Keratinocyte (primary cell): ENCODE data around the gene SLC17A5. TPM values are rescaled to one million over a fixed set of nuclear protein-coding genes. Genes with fewer than 3 reads are reported as not detected.

Experiments
- DNase-seq: peaks from one replicate; pipeline ENCODE4 v3.0.0-alpha.2; 2011; ENCODE audit warnings: low read depth, missing footprints, low spot score
- FAIRE-seq: peaks from 2 replicates; lab custom pipeline; 2011; peaks lifted over from hg19 to GRCh38; lab: Jason Lieb, UNC
- H2AFZ ChIP-seq: 2 replicates; pipeline ENCODE4 v1.6.0; 2012; ENCODE audit warnings: low read length, control low read depth, inconsistent platforms; ENCODE audit not compliant: control insufficient read depth
- H3K27ac ChIP-seq: 2 replicates; pipeline ENCODE4 v1.5.1; 2011; ENCODE audit warnings: low read length; ENCODE audit not compliant: control insufficient read depth, insufficient read depth
- H3K27me3 ChIP-seq: 3 replicates; pipeline ENCODE4 v1.6.0; 2011; ENCODE audit warnings: low read length; ENCODE audit not compliant: control insufficient read depth, insufficient read depth; ENCODE audit errors: extremely low read depth
- H3K36me3 ChIP-seq, 2 experiments: 2 replicates in 1 of 2; 3 replicates in 1 of 2; pipeline ENCODE4 v1.5.1; 2011; ENCODE audit warnings: low read length in 2 of 2, mild to moderate bottlenecking in 1 of 2; ENCODE audit not compliant: control insufficient read depth in 2 of 2, insufficient read depth in 2 of 2; ENCODE audit errors: extremely low read depth in 1 of 2
- H3K4me1 ChIP-seq: 3 replicates; pipeline ENCODE4 v1.5.1; 2011; ENCODE audit warnings: low read length; ENCODE audit not compliant: control insufficient read depth, insufficient read depth; ENCODE audit errors: extremely low read depth
- H3K4me2 ChIP-seq: 3 replicates; pipeline ENCODE4 v1.6.0; 2011; ENCODE audit warnings: low read depth, low read length; ENCODE audit not compliant: control insufficient read depth, insufficient read depth; ENCODE audit errors: extremely low read depth
- H3K4me3 ChIP-seq, 3 experiments: fragments of 200-600 bp in 1 of 3; sonication (generic) in 1 of 3; 2 replicates in 2 of 3; 3 replicates in 1 of 3; pipeline ENCODE4 v1.5.1; 2011 to 2016; ENCODE audit warnings: low read length in 3 of 3, mild to moderate bottlenecking in 3 of 3, control low read depth in 2 of 3, inconsistent platforms in 1 of 3, low read depth in 1 of 3, mixed read lengths in 1 of 3, mixed run types in 1 of 3, moderate library complexity in 1 of 3; ENCODE audit not compliant: control insufficient read depth in 2 of 3, insufficient read depth in 2 of 3; ENCODE audit errors: extremely low read depth in 1 of 3
- H3K79me2 ChIP-seq: 2 replicates; pipeline ENCODE4 v1.6.0; 2012; ENCODE audit warnings: low read length; ENCODE audit not compliant: control insufficient read depth, insufficient read depth
- H3K9ac ChIP-seq: 3 replicates; pipeline ENCODE4 v1.6.0; 2011; ENCODE audit warnings: low read length; ENCODE audit not compliant: control insufficient read depth, insufficient read depth; ENCODE audit errors: extremely low read depth
- H3K9me1 ChIP-seq: 3 replicates; pipeline ENCODE4 v1.6.0; 2011; ENCODE audit warnings: low read length; ENCODE audit not compliant: control insufficient read depth, insufficient read depth; ENCODE audit errors: extremely low read depth
- H3K9me3 ChIP-seq: 2 replicates; pipeline ENCODE4 v1.5.1; 2012; ENCODE audit warnings: low read depth, low read length; ENCODE audit not compliant: control insufficient read depth
- H4K20me1 ChIP-seq: 3 replicates; pipeline ENCODE4 v1.6.0; 2011; ENCODE audit warnings: low read length; ENCODE audit not compliant: control insufficient read depth, insufficient read depth; ENCODE audit errors: extremely low read depth
- EZH2 ChIP-seq: IDR thresholded peaks from one replicate; pipeline ENCODE4 v1.6.1; 2012; ENCODE audit warnings: inconsistent platforms, mild to moderate bottlenecking, low read length, moderate library complexity
- dilution Hi-C: fragments of 300-500 bp; cut with MboI; formaldehyde crosslinking; loops from one replicate; pipeline ENCODE4 v1.7.0; 2020; ENCODE audit warnings: low sequenced_read_pairs; ENCODE audit not compliant: extremely low pct_ligation_motif_present
- polyA plus RNA-seq, 5 experiments: library from polyadenylated mRNA; depleted of rRNA in 3 of 5; stranded (reverse) in 3 of 5; stranded (forward) in 1 of 5; unstranded in 1 of 5; fragments of >200 nt; gene quantifications; 1 replicate in 1 of 5; 2 replicates in 3 of 5; 3 replicates in 1 of 5; pipeline versions ENCODE4 v1.2.1 to v1.2.3, GENCODE V29; 2011 to 2012; ENCODE audit warnings: missing spikeins in 2 of 5, low read depth in 1 of 5, low replicate concordance in 1 of 5
- TF ChIP-seq, protein P1 (sequence below), 3 experiments: IDR thresholded peaks in 1 of 3; conservative IDR thresholded peaks in 1 of 3; optimal IDR thresholded peaks in 1 of 3; 2 replicates in 2 of 3; 3 replicates in 1 of 3; pipeline versions ENCODE3 to v1.5.1; 2011; ENCODE audit warnings: low read length in 3 of 3, mild to moderate bottlenecking in 3 of 3, moderate library complexity in 2 of 3, control low read depth in 1 of 3, inconsistent platforms in 1 of 3; ENCODE audit not compliant: insufficient read depth in 2 of 3; ENCODE audit errors: extremely low read depth in 1 of 3

Gene SLC17A5
- polyA plus RNA-seq, 1 donor (not counting 4 experiments of a cell fraction or from before 2014, with no cell fraction given) = 8.7 TPM

GRCh38 chr6:73586416-73586974, 67.3 kb downstream of the SLC17A5 start:
- no peak for DNase-seq
- H3K4me3 ChIP-seq = peak overlapping the region in 2 of 3 experiments; percentile 54 to 62
- dilution Hi-C loops = no loop called here

DNA sequence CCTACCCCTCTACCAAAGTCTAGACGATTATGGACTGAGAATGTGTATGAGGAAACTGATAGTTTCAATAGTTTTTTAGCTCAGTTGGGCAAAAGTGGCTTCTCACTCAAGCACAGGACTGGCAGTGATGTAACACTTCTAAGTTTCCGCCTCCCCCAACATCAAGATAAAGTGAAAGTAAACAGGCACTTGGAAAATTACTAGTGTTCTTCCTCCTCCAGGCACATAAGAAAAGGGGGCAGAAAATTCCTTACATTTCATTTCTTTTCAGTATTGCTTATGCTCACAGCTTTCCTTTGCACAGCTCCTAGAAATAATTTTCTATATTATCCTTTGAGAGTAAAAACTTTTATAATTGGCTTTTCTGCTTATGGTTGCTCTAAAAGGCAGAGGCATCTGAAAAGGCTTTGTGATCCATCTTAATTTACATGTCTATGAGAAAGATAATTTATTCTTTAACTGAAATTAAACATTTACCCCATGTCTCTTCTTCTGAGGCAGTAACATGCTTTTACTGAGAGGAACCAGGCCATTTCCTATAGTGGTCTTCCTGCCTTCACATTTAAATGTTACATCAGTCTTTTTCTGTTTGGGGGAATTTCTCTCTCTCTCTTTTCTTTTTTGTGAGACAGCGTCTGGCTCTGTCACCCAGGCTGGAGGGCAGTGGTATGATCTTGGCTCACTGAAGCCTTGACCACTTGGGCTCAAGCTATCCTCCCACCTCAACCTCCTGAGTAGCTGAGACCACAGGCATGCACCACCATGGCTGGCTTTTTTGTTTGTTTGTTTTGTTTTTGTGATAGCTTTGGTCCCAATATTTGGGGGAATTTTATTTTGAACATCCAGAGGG, 68.0 kb downstream of the SLC17A5 start:
- H2AFZ ChIP-seq = peak overlapping the region; percentile 96
- TF ChIP-seq, protein P1, sequence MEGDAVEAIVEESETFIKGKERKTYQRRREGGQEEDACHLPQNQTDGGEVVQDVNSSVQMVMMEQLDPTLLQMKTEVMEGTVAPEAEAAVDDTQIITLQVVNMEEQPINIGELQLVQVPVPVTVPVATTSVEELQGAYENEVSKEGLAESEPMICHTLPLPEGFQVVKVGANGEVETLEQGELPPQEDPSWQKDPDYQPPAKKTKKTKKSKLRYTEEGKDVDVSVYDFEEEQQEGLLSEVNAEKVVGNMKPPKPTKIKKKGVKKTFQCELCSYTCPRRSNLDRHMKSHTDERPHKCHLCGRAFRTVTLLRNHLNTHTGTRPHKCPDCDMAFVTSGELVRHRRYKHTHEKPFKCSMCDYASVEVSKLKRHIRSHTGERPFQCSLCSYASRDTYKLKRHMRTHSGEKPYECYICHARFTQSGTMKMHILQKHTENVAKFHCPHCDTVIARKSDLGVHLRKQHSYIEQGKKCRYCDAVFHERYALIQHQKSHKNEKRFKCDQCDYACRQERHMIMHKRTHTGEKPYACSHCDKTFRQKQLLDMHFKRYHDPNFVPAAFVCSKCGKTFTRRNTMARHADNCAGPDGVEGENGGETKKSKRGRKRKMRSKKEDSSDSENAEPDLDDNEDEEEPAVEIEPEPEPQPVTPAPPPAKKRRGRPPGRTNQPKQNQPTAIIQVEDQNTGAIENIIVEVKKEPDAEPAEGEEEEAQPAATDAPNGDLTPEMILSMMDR (optimal IDR thresholded peaks at IDR 0.05 in 1 of 3, IDR thresholded peaks at IDR 0.05 in 1 of 3, conservative IDR thresholded peaks at IDR 0.05 in 1 of 3; ENCODE audit: extremely low read depth in 1 of 3, insufficient read depth in 2 of 3, low read length in 3 of 3) = no peak
- no peak for TF ChIP-seq EZH2
- H3K36me3 ChIP-seq = no peaks in the 10 kb centered on the region
- FAIRE-seq (no peak), DNase-seq (no peak)
- no peaks in the 10 kb centered on the region for H3K9me1 ChIP-seq
- no peaks in the 10 kb centered on the region for H3K27me3 ChIP-seq
- H4K20me1 ChIP-seq = no peaks in the 10 kb centered on the region
- dilution Hi-C loops = no loop called here
- H3K79me2 ChIP-seq = no peaks in the 10 kb centered on the region
- H3K4me2 ChIP-seq = peak overlapping the region; percentile 94
- peak overlapping the region in 2 of 3 experiments; percentile 54 to 62 for H3K4me3 ChIP-seq
- peaks cover 19% of the 10 kb centered on the region for H3K4me1 ChIP-seq
- no peaks in the 10 kb centered on the region for H3K9me3 ChIP-seq
- H3K27ac ChIP-seq = peak overlapping the region; percentile 86
- H3K9ac ChIP-seq = peak overlapping the region; percentile 73

More at GRCh38 chr6:73586416-73586974, 67.3 kb downstream of the SLC17A5 start:
- peaks cover 16% of the 10 kb centered on the region for H3K4me1 ChIP-seq
- H3K79me2 ChIP-seq = no peaks in the 10 kb centered on the region
- H3K9ac ChIP-seq = peak overlapping the region; percentile 73
- peak overlapping the region; percentile 96 for H2AFZ ChIP-seq
- no peaks in the 10 kb centered on the region for H3K9me1 ChIP-seq
- no peaks in the 10 kb centered on the region for H3K27me3 ChIP-seq
- FAIRE-seq = no peak
- H4K20me1 ChIP-seq = no peaks in the 10 kb centered on the region
- H3K4me2 ChIP-seq = peak overlapping the region; percentile 94
- H3K27ac ChIP-seq = peak overlapping the region; percentile 86
- TF ChIP-seq, protein P1 (optimal IDR thresholded peaks at IDR 0.05 in 1 of 3, IDR thresholded peaks at IDR 0.05 in 1 of 3, conservative IDR thresholded peaks at IDR 0.05 in 1 of 3; ENCODE audit: extremely low read depth in 1 of 3, insufficient read depth in 2 of 3, low read length in 3 of 3) = no peak
- TF ChIP-seq EZH2 = no peak
- H3K36me3 ChIP-seq = no peaks in the 10 kb centered on the region
- no peaks in the 10 kb centered on the region for H3K9me3 ChIP-seq
